Measurements from ENCODE around the gene CDKN2B-AS1. TPM values are rescaled to one million over a fixed set of nuclear protein-coding genes. Genes with fewer than 3 reads are reported as not detected.

The CDKN2B-AS1 gene
- total RNA-seq, 1 experiment from 2014 or later = 0.24 TPM

GRCh38 chr9:22084336-22085035 is 89.9 kb downstream of the CDKN2B-AS1 start (continued):
- no peak for TF ChIP-seq MYBL2 (CRISPR knock-in tag; IDR thresholded peaks at IDR 0.05)
- TF ChIP-seq, protein P1, sequence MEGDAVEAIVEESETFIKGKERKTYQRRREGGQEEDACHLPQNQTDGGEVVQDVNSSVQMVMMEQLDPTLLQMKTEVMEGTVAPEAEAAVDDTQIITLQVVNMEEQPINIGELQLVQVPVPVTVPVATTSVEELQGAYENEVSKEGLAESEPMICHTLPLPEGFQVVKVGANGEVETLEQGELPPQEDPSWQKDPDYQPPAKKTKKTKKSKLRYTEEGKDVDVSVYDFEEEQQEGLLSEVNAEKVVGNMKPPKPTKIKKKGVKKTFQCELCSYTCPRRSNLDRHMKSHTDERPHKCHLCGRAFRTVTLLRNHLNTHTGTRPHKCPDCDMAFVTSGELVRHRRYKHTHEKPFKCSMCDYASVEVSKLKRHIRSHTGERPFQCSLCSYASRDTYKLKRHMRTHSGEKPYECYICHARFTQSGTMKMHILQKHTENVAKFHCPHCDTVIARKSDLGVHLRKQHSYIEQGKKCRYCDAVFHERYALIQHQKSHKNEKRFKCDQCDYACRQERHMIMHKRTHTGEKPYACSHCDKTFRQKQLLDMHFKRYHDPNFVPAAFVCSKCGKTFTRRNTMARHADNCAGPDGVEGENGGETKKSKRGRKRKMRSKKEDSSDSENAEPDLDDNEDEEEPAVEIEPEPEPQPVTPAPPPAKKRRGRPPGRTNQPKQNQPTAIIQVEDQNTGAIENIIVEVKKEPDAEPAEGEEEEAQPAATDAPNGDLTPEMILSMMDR (IDR thresholded peaks at IDR 0.05) = no peak

GRCh38 chr9:22088053-22088716 is 93.6 kb downstream of the CDKN2B-AS1 start:
- TF ChIP-seq ERG (CRISPR knock-in tag; IDR thresholded peaks at IDR 0.05) (no peak), SMAD4 (CRISPR knock-in tag; IDR thresholded peaks at IDR 0.05) (no peak), CREB1 (CRISPR knock-in tag; IDR thresholded peaks at IDR 0.05) (no peak), FOXK1 (CRISPR knock-in tag; IDR thresholded peaks at IDR 0.05) (no peak), MAX (CRISPR knock-in tag; IDR thresholded peaks at IDR 0.05) (no peak), PREB (CRISPR knock-in tag; IDR thresholded peaks at IDR 0.05; ENCODE audit: borderline replicate concordance) (no peak), ESRRA (CRISPR knock-in tag; IDR thresholded peaks at IDR 0.05; ENCODE audit: borderline replicate concordance) (no peak), JAZF1 (CRISPR knock-in tag; IDR thresholded peaks at IDR 0.05) (no peak), ZNF219 (CRISPR knock-in tag; IDR thresholded peaks at IDR 0.05; ENCODE audit: borderline replicate concordance) (no peak)
- TF ChIP-seq, protein P2, sequence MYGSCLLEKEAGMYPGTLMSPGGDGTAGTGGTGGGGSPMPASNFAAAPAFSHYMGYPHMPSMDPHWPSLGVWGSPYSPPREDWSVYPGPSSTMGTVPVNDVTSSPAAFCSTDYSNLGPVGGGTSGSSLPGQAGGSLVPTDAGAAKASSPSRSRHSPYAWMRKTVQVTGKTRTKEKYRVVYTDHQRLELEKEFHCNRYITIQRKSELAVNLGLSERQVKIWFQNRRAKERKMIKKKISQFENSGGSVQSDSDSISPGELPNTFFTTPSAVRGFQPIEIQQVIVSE (CRISPR knock-in tag; IDR thresholded peaks at IDR 0.05; ENCODE audit: borderline replicate concordance) = no peak
- ChIA-PET POLR2A (no interaction called here), CTCF (no interaction called here)
- ATAC-seq (no peak), DNase-seq (ENCODE audit: low spot score) (no peak)
- no peak overlapping the region for H3K4me3 Mint-ChIP-seq
- H3K36me3 Mint-ChIP-seq = no peaks in the 10 kb centered on the region
- peaks cover 6% of the 10 kb centered on the region for H3K4me1 Mint-ChIP-seq
- H3K9me3 Mint-ChIP-seq = peaks cover 10% of the 10 kb centered on the region
- H3K27ac Mint-ChIP-seq = no peak overlapping the region
- H3K27me3 Mint-ChIP-seq (ENCODE audit: low read depth) = no peaks in the 10 kb centered on the region; the same call in none of the 2 replicates

DNA sequence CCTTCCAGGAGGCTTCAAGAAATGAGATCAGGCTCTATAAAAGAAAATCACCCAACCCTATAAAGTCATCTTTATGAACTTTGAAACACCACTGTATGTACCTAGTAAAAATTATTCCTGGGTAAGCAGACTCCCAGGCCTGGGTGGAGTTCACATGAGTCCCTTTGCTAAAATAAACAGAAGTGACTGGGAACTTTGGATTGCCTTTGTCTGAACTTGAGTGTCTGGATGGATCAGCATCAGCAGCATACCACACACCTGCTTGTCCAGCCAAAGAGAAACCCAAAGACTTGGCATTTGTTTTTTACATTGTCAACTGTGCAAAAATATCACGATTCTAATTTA is 94.1 kb downstream of the CDKN2B-AS1 start:
- Mint-ChIP-seq H3K9me3 (peaks cover 10% of the 10 kb centered on the region), H3K4me1 (peaks cover 6% of the 10 kb centered on the region), H3K4me3 (no peak overlapping the region), H3K27me3 (ENCODE audit: low read depth) (no peaks in the 10 kb centered on the region; the same call in none of the 2 replicates), H3K27ac (no peak overlapping the region), H3K36me3 (no peaks in the 10 kb centered on the region)
- ChIA-PET CTCF (no interaction called here), POLR2A (no interaction called here)
- no peak for ATAC-seq
- no peak for DNase-seq (ENCODE audit: low spot score)
- TF ChIP-seq, protein P3, sequence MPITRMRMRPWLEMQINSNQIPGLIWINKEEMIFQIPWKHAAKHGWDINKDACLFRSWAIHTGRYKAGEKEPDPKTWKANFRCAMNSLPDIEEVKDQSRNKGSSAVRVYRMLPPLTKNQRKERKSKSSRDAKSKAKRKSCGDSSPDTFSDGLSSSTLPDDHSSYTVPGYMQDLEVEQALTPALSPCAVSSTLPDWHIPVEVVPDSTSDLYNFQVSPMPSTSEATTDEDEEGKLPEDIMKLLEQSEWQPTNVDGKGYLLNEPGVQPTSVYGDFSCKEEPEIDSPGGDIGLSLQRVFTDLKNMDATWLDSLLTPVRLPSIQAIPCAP (CRISPR knock-in tag; IDR thresholded peaks at IDR 0.05) = no peak
- TF ChIP-seq RELA (CRISPR knock-in tag; IDR thresholded peaks at IDR 0.05; ENCODE audit: borderline replicate concordance) (no peak), JAZF1 (CRISPR knock-in tag; IDR thresholded peaks at IDR 0.05) (no peak), ZNF396 (CRISPR knock-in tag; IDR thresholded peaks at IDR 0.05; ENCODE audit: borderline replicate concordance) (no peak), ZBTB21 (CRISPR knock-in tag; IDR thresholded peaks at IDR 0.05; ENCODE audit: borderline replicate concordance) (no peak), NR3C1 (CRISPR knock-in tag; conservative IDR thresholded peaks at IDR 0.05; ENCODE audit: low read depth) (no peak), FOXK1 (CRISPR knock-in tag; IDR thresholded peaks at IDR 0.05) (no peak), E2F5 (CRISPR knock-in tag; IDR thresholded peaks at IDR 0.05) (no peak), ZNF671 (CRISPR knock-in tag; IDR thresholded peaks at IDR 0.05) (no peak), IRF2 (CRISPR knock-in tag; IDR thresholded peaks at IDR 0.05; ENCODE audit: borderline replicate concordance, low read depth) (no peak), ZNF263 (CRISPR knock-in tag; IDR thresholded peaks at IDR 0.05; ENCODE audit: low read depth) (no peak), NR2C2 (CRISPR knock-in tag; IDR thresholded peaks at IDR 0.05) (no peak), HMGA2 (CRISPR knock-in tag; IDR thresholded peaks at IDR 0.05) (no peak)
- TF ChIP-seq, protein P4, sequence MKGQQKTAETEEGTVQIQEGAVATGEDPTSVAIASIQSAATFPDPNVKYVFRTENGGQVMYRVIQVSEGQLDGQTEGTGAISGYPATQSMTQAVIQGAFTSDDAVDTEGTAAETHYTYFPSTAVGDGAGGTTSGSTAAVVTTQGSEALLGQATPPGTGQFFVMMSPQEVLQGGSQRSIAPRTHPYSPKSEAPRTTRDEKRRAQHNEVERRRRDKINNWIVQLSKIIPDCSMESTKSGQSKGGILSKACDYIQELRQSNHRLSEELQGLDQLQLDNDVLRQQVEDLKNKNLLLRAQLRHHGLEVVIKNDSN (CRISPR knock-in tag; IDR thresholded peaks at IDR 0.05) = no peak
